CD4-positive, alpha-beta memory T cell (primary cell): ENCODE measurements around the gene GNG13. TPM values are rescaled to one million over a fixed set of nuclear protein-coding genes. Genes with fewer than 3 reads are reported as not detected.

Source experiments
- CTCF ChIA-PET: fragments of 350-600 bp; sonication (Branson Sonifier 250); formaldehyde crosslinking; loops from one replicate; lab custom pipeline; 2021; ENCODE audit warnings: inconsistent platforms; ENCODE audit not compliant: partially characterized antibody; lab: Charles Lee
- POLR2A ChIA-PET: fragments of 350-600 bp; sonication (Branson Sonifier 250); formaldehyde crosslinking; loops from one replicate; lab custom pipeline; 2021; ENCODE audit not compliant: partially characterized antibody; lab: Charles Lee
- DNase-seq, 5 donors: peaks; one replicate each; pipeline versions ENCODE4 v3.0.0 to v3.0.0-alpha.2; 2020 to 2022; ENCODE audit warnings: mixed read lengths in 1 of 5
- H3K27ac ChIP-seq: one replicate; pipeline ENCODE4 v1.7.0; 2013; ENCODE audit warnings: low read depth, low read length
- H3K27me3 ChIP-seq: 2 replicates; pipeline ENCODE4 v1.7.0; 2013; ENCODE audit warnings: mild to moderate bottlenecking, low read length, moderate library complexity; ENCODE audit not compliant: insufficient read depth
- H3K36me3 ChIP-seq: 2 replicates; pipeline ENCODE4 v1.7.0; 2013; ENCODE audit warnings: mild to moderate bottlenecking, low read length, moderate library complexity; ENCODE audit not compliant: insufficient read depth
- H3K4me1 ChIP-seq: 2 replicates; pipeline ENCODE4 v1.7.0; 2013; ENCODE audit warnings: mild to moderate bottlenecking, low read length, moderate library complexity; ENCODE audit not compliant: insufficient read depth
- H3K4me3 ChIP-seq, 2 donors: one replicate each; pipeline ENCODE4 v1.7.0; 2013; ENCODE audit warnings: low read length in 2 of 2, mild to moderate bottlenecking in 1 of 2
- H3K9me3 ChIP-seq, 2 donors: one replicate each; pipeline ENCODE4 v1.7.0; 2013; ENCODE audit warnings: low read length in 2 of 2, control low read depth in 1 of 2; ENCODE audit not compliant: control insufficient read depth in 1 of 2
- H3K27ac Mint-ChIP-seq, 7 donors: one replicate each; pipeline ENCODE4 v1.8.0; 2020 to 2021; ENCODE audit warnings: mixed read lengths in 7 of 7, mild to moderate bottlenecking in 6 of 7, inconsistent platforms in 3 of 7, moderate library complexity in 3 of 7
- H3K27me3 Mint-ChIP-seq, 2 donors: one replicate each; pipeline ENCODE4 v1.8.0; 2020 to 2021; ENCODE audit warnings: mixed read lengths in 2 of 2
- H3K36me3 Mint-ChIP-seq, 2 donors: one replicate each; pipeline ENCODE4 v1.8.0; 2020 to 2021; ENCODE audit warnings: mixed read lengths in 2 of 2, inconsistent platforms in 1 of 2, mild to moderate bottlenecking in 1 of 2
- H3K4me1 Mint-ChIP-seq, 4 donors: one replicate each; pipeline ENCODE4 v1.8.0; 2020 to 2021; ENCODE audit warnings: mixed read lengths in 4 of 4, mild to moderate bottlenecking in 1 of 4
- H3K4me3 Mint-ChIP-seq, 8 donors: one replicate each; pipeline ENCODE4 v1.8.0; 2020 to 2021; ENCODE audit warnings: mixed read lengths in 8 of 8, mild to moderate bottlenecking in 7 of 8, moderate library complexity in 6 of 8, inconsistent platforms in 3 of 8
- H3K9me3 Mint-ChIP-seq, 8 donors: one replicate each; pipeline ENCODE4 v1.8.0; 2020 to 2021; ENCODE audit warnings: mixed read lengths in 8 of 8, mild to moderate bottlenecking in 5 of 8, inconsistent platforms in 3 of 8, moderate library complexity in 1 of 8
- intact Hi-C: fragments of 100-400 bp; cut with micrococcal nuclease; formaldehyde crosslinking; loops from one replicate; pipeline ENCODE4 v1.15.1; 2023
- polyA plus RNA-seq, 2 donors: library from polyadenylated mRNA; unstranded; fragments of 300-500 nt; fragmentation: Illumina TruSeq; gene quantifications; one replicate each; pipeline ENCODE4 v1.2.3, GENCODE V29; 2021
- total RNA-seq, 2 experiments: library from RNA; stranded (reverse); gene quantifications; one replicate each; pipeline ENCODE4 v1.2.3, GENCODE V29; 2021

The GNG13 gene
- total and polyA plus RNA-seq, 4 experiments from 2014 or later: not detected

- no peaks in the 10 kb centered on the region for H3K27me3 ChIP-seq
- Mint-ChIP-seq H3K4me3 (no peak overlapping the region), H3K9me3 (no peaks in the 10 kb centered on the region), H3K27ac (no peak overlapping the region), H3K4me1 (peaks cover 0 to 21% (median 3%) of the 10 kb centered on the region in 4 donors), H3K36me3 (peaks cover 4 to 10% of the 10 kb centered on the region in 2 donors), H3K27me3 (no peaks in the 10 kb centered on the region)
- intact Hi-C loops: no loop called here
- peaks cover 18% of the 10 kb centered on the region for H3K4me1 ChIP-seq
- POLR2A ChIA-PET: no interaction called here
- H3K27ac ChIP-seq: no peak overlapping the region
- H3K36me3 ChIP-seq: peaks cover 4% of the 10 kb centered on the region
- H3K9me3 ChIP-seq: no peaks in the 10 kb centered on the region
- CTCF ChIA-PET: no interaction called here
- H3K4me3 ChIP-seq: no peak overlapping the region
- DNase-seq: no peak
Measured at GRCh38 chr16:791131-791530, 9.4 kb downstream of the GNG13 start.

GRCh38 chr16:790086-790485, 10.4 kb downstream of the GNG13 start:
- Mint-ChIP-seq H3K36me3 (peaks cover 4 to 10% of the 10 kb centered on the region in 2 donors), H3K4me1 (peaks cover 1 to 25% (median 5%) of the 10 kb centered on the region in 4 donors), H3K4me3 (peak overlapping the region in 7 of 8 donors; percentile 26 to 72 (median 51)), H3K27me3 (no peaks in the 10 kb centered on the region), H3K27ac (peak overlapping the region in 2 of 7 donors; percentile 31 to 46), H3K9me3 (no peaks in the 10 kb centered on the region)
- Histone ChIP-seq H3K27ac (no peak overlapping the region), H3K36me3 (peaks cover 6% of the 10 kb centered on the region), H3K9me3 (no peaks in the 10 kb centered on the region), H3K4me3 (no peak overlapping the region), H3K27me3 (no peaks in the 10 kb centered on the region), H3K4me1 (peaks cover 21% of the 10 kb centered on the region)
- DNase-seq: no peak
- ChIA-PET POLR2A (no interaction called here), CTCF (no interaction called here)
- intact Hi-C loops: no loop called here

GRCh38 chr16:789191-789850, 11.2 kb downstream of the GNG13 start:
- peaks cover 21% of the 10 kb centered on the region for H3K4me1 ChIP-seq
- peaks cover 2 to 30% (median 8%) of the 10 kb centered on the region in 4 donors for H3K4me1 Mint-ChIP-seq
- peaks cover 8 to 10% of the 10 kb centered on the region in 2 donors for H3K36me3 Mint-ChIP-seq
- POLR2A ChIA-PET: interaction anchor here (1.2 to 3.0 kb wide), 5 partner anchors 13 to 192 kb away, joined by 3 to 15 read pairs (median 5); partner anchors contain the start of genes ANTKMT and SOX8
- intact Hi-C loops: loop anchor here (2.0 to 5.0 kb wide), 3 partner anchors 49 to 181 kb away; partner anchors contain the start of genes CIAO3, LMF1 and WDR90
- no peaks in the 10 kb centered on the region for H3K27me3 Mint-ChIP-seq
- peak overlapping the region in 1 of 7 donors; percentile 46 for H3K27ac Mint-ChIP-seq
- CTCF ChIA-PET: interaction anchor here (6.7 kb wide), 1 partner anchor 77 kb away, joined by 84 read pairs; the partner anchor contains the start of gene METRN
- no peaks in the 10 kb centered on the region for H3K9me3 Mint-ChIP-seq
- H3K9me3 ChIP-seq: no peaks in the 10 kb centered on the region
- peak overlapping the region; percentile 61 for H3K27ac ChIP-seq
- peaks cover 6% of the 10 kb centered on the region for H3K36me3 ChIP-seq
- H3K4me3 ChIP-seq: peak overlapping the region in 1 of 2 donors; percentile 68
- no peak overlapping the region for H3K4me3 Mint-ChIP-seq
- DNase-seq: no peak
- no peaks in the 10 kb centered on the region for H3K27me3 ChIP-seq

- ChIA-PET POLR2A (interaction anchor here (0.6 to 3.0 kb wide), 16 partner anchors 13 to 745 kb away, joined by 3 to 15 read pairs (median 4); partner anchors contain the start of genes ANTKMT, CCDC78, HAGHL and METTL26), CTCF (interaction anchor here (1.0 to 6.7 kb wide), 2 partner anchors 76 to 315 kb away, joined by 3 to 84 read pairs; partner anchors contain the start of gene METRN)
- H3K27ac Mint-ChIP-seq: peak within 1 kb of the TSS in 6 of 7 donors; percentile 41 to 80 (median 67)
- peak within 1 kb of the TSS; percentile 82 to 91 (median 85) for H3K4me3 Mint-ChIP-seq
- intact Hi-C loops: loop anchor here (1.0 to 5.0 kb wide), 4 partner anchors 19 to 182 kb away; partner anchors contain the start of genes CIAO3, LMF1 and WDR90
- H3K27ac ChIP-seq: peak within 1 kb of the TSS; percentile 73
- H3K27me3 Mint-ChIP-seq: no peaks in the 10 kb centered on the region
- no peaks in the 10 kb centered on the region for H3K9me3 Mint-ChIP-seq
- H3K36me3 ChIP-seq: peaks cover 6% of the 10 kb centered on the region
- H3K27me3 ChIP-seq: no peaks in the 10 kb centered on the region
- peak within 1 kb of the TSS; percentile 17 to 83 for H3K4me3 ChIP-seq
- H3K36me3 Mint-ChIP-seq: peaks cover 8 to 10% of the 10 kb centered on the region in 2 donors
- peaks cover 2 to 30% (median 8%) of the 10 kb centered on the region in 4 donors for H3K4me1 Mint-ChIP-seq
- H3K4me1 ChIP-seq: peaks cover 21% of the 10 kb centered on the region
- H3K9me3 ChIP-seq: no peaks in the 10 kb centered on the region
- peak; percentile 90 to 96 (median 95) for DNase-seq
Measured at GRCh38 chr16:788399-789126, 12.0 kb downstream of the GNG13 start, which contains the start of gene CHTF18. Gene CHTF18 (plus strand): TSS chr16:788620. CDS start chr16:788685, 65 bp downstream.

- H3K27me3 ChIP-seq: no peaks in the 10 kb centered on the region
- peak within 1 kb of the TSS; percentile 73 for H3K27ac ChIP-seq
- no peaks in the 10 kb centered on the region for H3K27me3 Mint-ChIP-seq
- peak within 1 kb of the TSS in 6 of 7 donors; percentile 41 to 80 (median 67) for H3K27ac Mint-ChIP-seq
- POLR2A ChIA-PET: interaction anchor here (0.6 to 3.0 kb wide), 17 partner anchors 14 to 745 kb away, joined by 3 to 15 read pairs (median 4); partner anchors contain the start of genes ANTKMT, CCDC78, HAGHL and METTL26
- no peaks in the 10 kb centered on the region for H3K9me3 ChIP-seq
- H3K4me3 Mint-ChIP-seq: peak within 1 kb of the TSS; percentile 82 to 91 (median 85)
- peaks cover 21% of the 10 kb centered on the region for H3K4me1 ChIP-seq
- CTCF ChIA-PET: interaction anchor here (1.0 to 6.7 kb wide), 2 partner anchors 76 to 316 kb away, joined by 3 to 84 read pairs; partner anchors contain the start of gene METRN
- intact Hi-C loops: loop anchor here (1.0 to 5.0 kb wide), 4 partner anchors 19 to 183 kb away; partner anchors contain the start of genes CIAO3, LMF1 and WDR90
- peaks cover 6% of the 10 kb centered on the region for H3K36me3 ChIP-seq
- DNase-seq: peak in 1 of 5 donors; percentile 52
- peaks cover 2 to 30% (median 8%) of the 10 kb centered on the region in 4 donors for H3K4me1 Mint-ChIP-seq
- H3K4me3 ChIP-seq: peak within 1 kb of the TSS; percentile 17 to 83
- no peaks in the 10 kb centered on the region for H3K9me3 Mint-ChIP-seq
- peaks cover 8 to 10% of the 10 kb centered on the region in 2 donors for H3K36me3 Mint-ChIP-seq
Measured at GRCh38 chr16:787978-788398, 12.5 kb downstream of the GNG13 start, which contains the start of gene RPUSD1. Gene RPUSD1 (minus strand): TSS chr16:788381. CDS start chr16:787737, 644 bp downstream.

GRCh38 chr16:787321-787966, 13.1 kb downstream of the GNG13 start:
- ChIA-PET POLR2A (interaction anchor here (0.8 to 3.0 kb wide), 10 partner anchors 14 to 151 kb away, joined by 3 to 15 read pairs (median 4); partner anchors contain the start of genes ANTKMT, CCDC78, HAGHL and METTL26), CTCF (interaction anchor here (1.5 to 6.7 kb wide), 2 partner anchors 72 to 75 kb away, joined by 4 to 84 read pairs; partner anchors contain the start of gene METRN)
- Histone ChIP-seq H3K27ac (peak overlapping the region; percentile 73), H3K9me3 (no peaks in the 10 kb centered on the region), H3K27me3 (no peaks in the 10 kb centered on the region), H3K4me3 (peak overlapping the region; percentile 17 to 83), H3K36me3 (peaks cover 6% of the 10 kb centered on the region), H3K4me1 (peaks cover 21% of the 10 kb centered on the region)
- Mint-ChIP-seq H3K9me3 (no peaks in the 10 kb centered on the region), H3K4me1 (peaks cover 2 to 30% (median 8%) of the 10 kb centered on the region in 4 donors), H3K27ac (peak overlapping the region in 6 of 7 donors; percentile 41 to 80 (median 67)), H3K4me3 (peak overlapping the region; percentile 82 to 91 (median 85)), H3K36me3 (peaks cover 8 to 10% of the 10 kb centered on the region in 2 donors), H3K27me3 (no peaks in the 10 kb centered on the region)
- intact Hi-C loops: loop anchor here (5.0 kb wide), 1 partner anchor 140 kb away; the partner anchor contains the start of gene WDR90
- DNase-seq: no peak
